Transverse colon (tissue), 4 donors: ENCODE results near the gene GRK3. TPM values are rescaled to one million over a fixed set of nuclear protein-coding genes. Genes with fewer than 3 reads are reported as not detected.

Experiments
- DNase-seq: peaks from one replicate; pipeline ENCODE4 v3.0.0-alpha.2; 2019
- H3K27ac ChIP-seq, 4 donors: fragments of 200-600 bp; sonication (generic); 2 replicates each; pipeline ENCODE4 v1.5.1; 2016 to 2018; ENCODE audit warnings: inconsistent platforms in 4 of 4
- H3K27me3 ChIP-seq: fragments of 200-600 bp; sonication (generic); 2 replicates; pipeline ENCODE4 v1.5.1; 2017; ENCODE audit warnings: inconsistent platforms
- H3K36me3 ChIP-seq, 4 donors: fragments of 200-600 bp; sonication (generic); 2 replicates each; pipeline ENCODE4 v1.5.1; 2017 to 2019; ENCODE audit warnings: inconsistent platforms in 4 of 4
- H3K4me1 ChIP-seq, 4 donors: fragments of 200-600 bp; sonication (generic); 2 replicates each; pipeline ENCODE4 v1.5.1; 2017 to 2020; ENCODE audit warnings: inconsistent platforms in 4 of 4
- H3K4me3 ChIP-seq, 4 donors: fragments of 200-600 bp; sonication (generic); 1 replicate in 1 of 4; 2 replicates in 3 of 4; pipeline versions ENCODE4 v1.5.1 to v1.6.1; 2017 to 2019; ENCODE audit warnings: inconsistent platforms in 4 of 4
- H3K9me3 ChIP-seq, 2 donors: fragments of 200-600 bp; sonication (generic); 2 replicates each; pipeline ENCODE4 v1.5.1; 2017 to 2019; ENCODE audit warnings: inconsistent platforms in 2 of 2
- CTCF ChIP-seq, 5 experiments: fragments of 200-600 bp in 3 of 5; fragments of 450-650 bp in 2 of 5; sonication (generic) in 3 of 5; IDR thresholded peaks; 1 replicate in 2 of 5; 2 replicates in 3 of 5; pipeline ENCODE4 v1.5.1; 2016 to 2017; ENCODE audit warnings: antibody characterized with exemption in 5 of 5, inconsistent platforms in 3 of 5, mild to moderate bottlenecking in 2 of 5, moderate library complexity in 1 of 5
- EP300 ChIP-seq: sonication (generic); formaldehyde crosslinking; IDR thresholded peaks from one replicate; pipeline ENCODE4 v1.6.1; 2017; ENCODE audit warnings: antibody characterized with exemption, low read depth
- POLR2A ChIP-seq: fragments of 450-650 bp; IDR thresholded peaks from one replicate; pipeline ENCODE4 v1.6.1; 2016; ENCODE audit warnings: antibody characterized with exemption, mild to moderate bottlenecking, moderate library complexity
- POLR2AphosphoS5 ChIP-seq, 3 donors: sonication (generic); formaldehyde crosslinking; IDR thresholded peaks; one replicate each; pipeline ENCODE4 v1.6.1; 2016; ENCODE audit warnings: antibody characterized with exemption in 3 of 3
- WGBS, 2 donors: methylation state at CpG; one replicate each; pipeline ENCODE4 v1.1.5; 2018; ENCODE audit warnings: low coverage in 1 of 2; 5-methylcytosine and 5-hydroxymethylcytosine counted together
- in situ Hi-C, 4 donors: fragments of 200-750 bp; cut with MboI; loops; one replicate each; pipeline versions ENCODE4 v1.15.0 to v1.15.1; 2017; ENCODE audit warnings: low sequenced_read_pairs in 3 of 4, low pct_ligation_motif_present in 1 of 4, low pct_unique_long_range_greater_than_20kb in 1 of 4
- intact Hi-C: fragments of 100-400 bp; cut with DNase I; formaldehyde crosslinking; loops from one replicate; pipeline ENCODE4 v1.15.1; 2023; ENCODE audit warnings: low total_unique reads
- total RNA-seq, 4 donors: library from RNA; depleted of rRNA; stranded (reverse); fragments of >200 nt; gene quantifications; one replicate each; pipeline ENCODE4 v1.1.0, GENCODE V29; 2016

Gene GRK3
- total RNA-seq, 4 donors from 2014 or later, result 1.6 to 7.9 (median 4.2) TPM

DNA sequence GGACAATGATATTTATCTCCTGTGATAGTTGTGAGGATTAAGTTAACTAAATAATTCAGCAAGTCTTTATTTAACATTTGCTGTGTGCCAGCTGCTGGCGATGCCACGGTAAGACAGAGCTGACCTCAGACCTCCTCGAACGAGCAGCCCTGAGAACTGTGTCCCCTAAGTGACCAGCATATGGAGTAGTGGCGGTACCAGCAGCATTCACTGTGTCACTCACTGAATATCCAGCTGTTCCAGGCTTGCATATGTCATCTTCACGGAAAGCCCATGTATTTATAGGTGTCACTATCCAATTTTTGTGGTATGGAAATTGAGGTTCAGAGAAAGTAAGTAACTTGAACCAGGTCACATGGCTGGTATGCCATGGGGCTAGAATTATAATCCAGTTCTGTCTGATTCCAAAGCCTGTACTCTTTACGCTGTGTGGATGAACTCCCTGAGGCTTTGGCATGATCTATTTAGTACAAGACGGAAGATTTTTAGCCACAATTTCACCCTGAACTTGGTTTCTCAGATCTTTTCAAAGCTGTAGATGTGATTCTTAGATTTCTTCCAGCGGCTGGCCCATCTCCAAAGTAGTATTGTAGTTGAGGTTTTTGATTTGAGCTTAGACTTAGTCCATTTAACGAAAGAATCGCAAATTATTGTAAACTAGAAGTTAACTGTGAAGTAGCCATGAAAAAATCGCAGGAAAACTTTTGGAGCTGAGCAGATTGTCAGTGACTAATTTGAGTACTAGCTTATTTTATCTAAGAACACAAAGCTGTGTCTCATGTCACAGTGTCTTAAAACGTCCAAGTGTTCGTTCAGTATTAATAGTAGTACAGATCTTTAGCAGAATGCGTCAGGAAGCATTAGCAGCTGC is 128.2 kb downstream of the GRK3 start:
- DNase-seq, result no peak
- H3K27ac ChIP-seq, result no peak overlapping the region
- H3K27me3 ChIP-seq, result no peaks in the 10 kb centered on the region
- no peak overlapping the region for H3K4me3 ChIP-seq
- TF ChIP-seq POLR2A (no peak), POLR2AphosphoS5 (IDR thresholded peaks at IDR 0.05) (no peak), CTCF (IDR thresholded peaks at IDR 0.05) (no peak)
- H3K9me3 ChIP-seq, result no peaks in the 10 kb centered on the region
- no peaks in the 10 kb centered on the region for H3K4me1 ChIP-seq
- WGBS, 2 donors, result 87 to 94% methylated on average over 12 to 15 of the region's 15 CpGs
- intact Hi-C loops (no loop called here), in situ Hi-C loops (no loop called here)
- no peaks in the 10 kb centered on the region for H3K36me3 ChIP-seq

- Histone ChIP-seq H3K36me3 (no peaks in the 10 kb centered on the region), H3K27me3 (no peaks in the 10 kb centered on the region), H3K27ac (no peak overlapping the region), H3K4me3 (no peak overlapping the region), H3K9me3 (no peaks in the 10 kb centered on the region), H3K4me1 (no peaks in the 10 kb centered on the region)
- DNase-seq, result no peak
- intact Hi-C loops (no loop called here), in situ Hi-C loops (no loop called here)
- TF ChIP-seq EP300, result no peak
- TF ChIP-seq CTCF (IDR thresholded peaks at IDR 0.05), result no peak
- no peak for TF ChIP-seq POLR2A
- no peak for TF ChIP-seq POLR2AphosphoS5 (IDR thresholded peaks at IDR 0.05)
- 99% methylated on average over 4 of the region's 4 CpGs; no CpG with 5 or more reads in 1 of the 2 donors for WGBS, 2 donors
Observed at GRCh38 chr22:25693268-25693565, 128.7 kb downstream of the GRK3 start.

GRCh38 chr22:25694196-25694907 is 129.9 kb downstream of the GRK3 start:
- 72 to 91% methylated on average over 3 to 16 of the region's 16 CpGs for WGBS, 2 donors
- no peak overlapping the region for H3K4me3 ChIP-seq
- no peaks in the 10 kb centered on the region for H3K4me1 ChIP-seq
- TF ChIP-seq EP300 (no peak), POLR2AphosphoS5 (IDR thresholded peaks at IDR 0.05) (no peak), POLR2A (no peak), CTCF (IDR thresholded peaks at IDR 0.05) (no peak)
- H3K9me3 ChIP-seq, result no peaks in the 10 kb centered on the region
- H3K36me3 ChIP-seq, result no peaks in the 10 kb centered on the region
- DNase-seq, result no peak
- in situ Hi-C loops (no loop called here), intact Hi-C loops (no loop called here)
- no peaks in the 10 kb centered on the region for H3K27me3 ChIP-seq
- no peak overlapping the region for H3K27ac ChIP-seq

GRCh38 chr22:25695146-25695545 is 130.7 kb downstream of the GRK3 start:
- Histone ChIP-seq H3K4me3 (no peak overlapping the region), H3K27ac (no peak overlapping the region), H3K4me1 (no peaks in the 10 kb centered on the region), H3K9me3 (no peaks in the 10 kb centered on the region), H3K27me3 (no peaks in the 10 kb centered on the region), H3K36me3 (no peaks in the 10 kb centered on the region)
- TF ChIP-seq CTCF (IDR thresholded peaks at IDR 0.05) (no peak), POLR2A (no peak), POLR2AphosphoS5 (IDR thresholded peaks at IDR 0.05) (no peak)
- WGBS, 2 donors, result 91 to 94% methylated on average over 3 to 5 of the region's 5 CpGs
- intact Hi-C loops, result no loop called here
- no peak for DNase-seq
- in situ Hi-C loops, result no loop called here
